IMR-90 (cell line): Measurements from ENCODE around the gene STARD7. TPM values are rescaled to one million over a fixed set of nuclear protein-coding genes. Genes with fewer than 3 reads are reported as not detected.
A peak's percentile ranks its signal among the peaks of the same experiment; 100 is the strongest.

Source experiments
- ATAC-seq: fragments of 200-7000 bp; cut with Tn5 transposase; 2 replicates; pipeline ENCODE4 v1.9.1; 2020; ENCODE audit warnings: low read depth, mild to moderate bottlenecking, moderate library complexity
- BruUV-seq: library from RNA; stranded (reverse); fragments of 400-500 nt; replicated peaks from 2 replicates; lab custom pipeline; 2021; lab: Mats Ljungman, UMichigan
- CTCF ChIA-PET: fragments of 300-600 bp; formaldehyde crosslinking; extraction: SDS; loops from one replicate; lab custom pipeline; 2021; ENCODE audit warnings: antibody characterized with exemption; lab: Yijun Ruan, JAX
- POLR2A ChIA-PET: fragments of 300-600 bp; sonication (Branson Sonifier 250); formaldehyde crosslinking; loops from one replicate; lab custom pipeline; 2022; ENCODE audit warnings: antibody characterized with exemption; ENCODE audit not compliant: unreplicated experiment; lab: Charles Lee
- DNase-seq: peaks from one replicate; pipeline ENCODE4 v3.0.0; 2013
- H2AFZ ChIP-seq: replicated peaks from 2 replicates; pipeline ENCODE3; 2013; ENCODE audit warnings: low read length, mild to moderate bottlenecking; ENCODE audit not compliant: poor library complexity
- H2AK5ac ChIP-seq: 2 replicates; pipeline ENCODE4 v1.6.1; 2013; ENCODE audit warnings: low read depth, low read length, inconsistent platforms
- H2AK9ac ChIP-seq: replicated peaks from 2 replicates; pipeline ENCODE3; 2013; ENCODE audit warnings: mild to moderate bottlenecking, low read depth, low read length, moderate library complexity; ENCODE audit not compliant: poor library complexity
- H2BK120ac ChIP-seq: 2 replicates; pipeline ENCODE4 v1.6.1; 2013; ENCODE audit warnings: low read depth, low read length, inconsistent platforms
- H2BK15ac ChIP-seq: 3 replicates; pipeline ENCODE4 v1.6.1; 2013; ENCODE audit warnings: low read depth, low read length, inconsistent platforms
- H2BK20ac ChIP-seq: 2 replicates; pipeline ENCODE4 v1.6.1; 2013; ENCODE audit warnings: low read depth, mild to moderate bottlenecking, inconsistent platforms, low read length, moderate library complexity
- H2BK5ac ChIP-seq: 2 replicates; pipeline ENCODE4 v1.6.1; 2013; ENCODE audit warnings: mild to moderate bottlenecking, low read depth, low read length, inconsistent platforms; ENCODE audit not compliant: poor library complexity, severe bottlenecking
- H3K14ac ChIP-seq: replicated peaks from 2 replicates; pipeline ENCODE4 v1.6.1; 2013; ENCODE audit warnings: low read depth, low read length, inconsistent platforms
- H3K18ac ChIP-seq: 2 replicates; pipeline ENCODE4 v1.6.1; 2013; ENCODE audit warnings: low read depth, low read length, control low read depth
- H3K23ac ChIP-seq: 2 replicates; pipeline ENCODE4 v1.6.1; 2013; ENCODE audit warnings: low read depth, low read length, inconsistent platforms
- H3K27ac ChIP-seq: 2 replicates; pipeline ENCODE4 v1.5.1; 2013; ENCODE audit warnings: mild to moderate bottlenecking, control low read depth, low read length; ENCODE audit not compliant: insufficient read depth
- H3K27me3 ChIP-seq: 2 replicates; pipeline ENCODE4 v1.6.1; 2013; ENCODE audit warnings: low read length; ENCODE audit not compliant: control insufficient read depth, insufficient read depth
- H3K36me3 ChIP-seq: 2 replicates; pipeline ENCODE4 v1.6.1; 2013; ENCODE audit warnings: low read length, mixed read lengths; ENCODE audit not compliant: control insufficient read depth, insufficient read depth
- H3K4ac ChIP-seq: 2 replicates; pipeline ENCODE4 v1.6.1; 2013; ENCODE audit warnings: low read depth, low read length, inconsistent platforms
- H3K4me1 ChIP-seq: 2 replicates; pipeline ENCODE4 v1.6.1; 2013; ENCODE audit warnings: low read length, mixed read lengths; ENCODE audit not compliant: control insufficient read depth, insufficient read depth
- H3K4me2 ChIP-seq: 2 replicates; pipeline ENCODE4 v1.6.1; 2013; ENCODE audit warnings: low read depth, mild to moderate bottlenecking, control low read depth, low read length, moderate library complexity
- H3K4me3 ChIP-seq: 2 replicates; pipeline ENCODE4 v1.5.1; 2013; ENCODE audit warnings: low read depth, mild to moderate bottlenecking, control low read depth, low read length, moderate library complexity; ENCODE audit not compliant: insufficient read depth
- H3K56ac ChIP-seq: 2 replicates; pipeline ENCODE4 v1.6.1; 2013; ENCODE audit warnings: low read length, inconsistent platforms; ENCODE audit not compliant: insufficient read depth; ENCODE audit errors: extremely low read depth
- H3K79me1 ChIP-seq, 2 experiments: 2 replicates each; pipeline ENCODE4 v1.6.1; 2013; ENCODE audit warnings: low read length in 2 of 2, inconsistent platforms in 1 of 2, low read depth in 1 of 2
- H3K9ac ChIP-seq: 2 replicates; pipeline ENCODE4 v1.6.1; 2013; ENCODE audit warnings: low read depth, low read length, control low read depth
- H3K9me1 ChIP-seq: 2 replicates; pipeline ENCODE4 v1.6.1; 2013; ENCODE audit warnings: low read length, inconsistent platforms; ENCODE audit not compliant: insufficient read depth
- H3K9me3 ChIP-seq: 2 replicates; pipeline ENCODE4 v1.6.1; 2013; ENCODE audit warnings: low read length; ENCODE audit not compliant: control insufficient read depth, insufficient read depth
- H4K20me1 ChIP-seq: 2 replicates; pipeline ENCODE4 v1.6.1; 2013; ENCODE audit warnings: low read length, inconsistent platforms; ENCODE audit not compliant: insufficient read depth
- H4K5ac ChIP-seq: 2 replicates; pipeline ENCODE4 v1.6.1; 2013; ENCODE audit warnings: mild to moderate bottlenecking, low read depth, low read length, control low read depth
- H4K8ac ChIP-seq, 2 experiments: 2 replicates each; pipeline ENCODE4 v1.6.1; 2013; ENCODE audit warnings: low read depth in 2 of 2, low read length in 2 of 2, control low read depth in 1 of 2, inconsistent platforms in 1 of 2
- H4K91ac ChIP-seq: 2 replicates; pipeline ENCODE4 v1.6.1; 2013; ENCODE audit warnings: low read depth, low read length, inconsistent platforms; ENCODE audit not compliant: insufficient read depth
- BHLHE40 ChIP-seq: fragments of 150-350 bp; IDR thresholded peaks from 2 replicates; pipeline ENCODE4 v1.6.1; 2016; ENCODE audit warnings: mild to moderate bottlenecking, low read depth, low read length
- CEBPB ChIP-seq: IDR thresholded peaks from 2 replicates; pipeline ENCODE4 v1.6.1; 2012; ENCODE audit warnings: low read depth, low read length, improper control_type of control experiment
- MXI1 ChIP-seq: IDR thresholded peaks from 2 replicates; pipeline ENCODE4 v1.6.1; 2012; ENCODE audit warnings: low read depth, mild to moderate bottlenecking, low read length, moderate library complexity, borderline replicate concordance
- NFE2L2 ChIP-seq: fragments of 150-350 bp; IDR thresholded peaks from 2 replicates; pipeline ENCODE4 v1.6.1; 2016; ENCODE audit warnings: low read depth, mild to moderate bottlenecking, low read length
- RAD21 ChIP-seq: IDR thresholded peaks from 2 replicates; pipeline ENCODE4 v1.6.1; 2012; ENCODE audit warnings: low read length, improper control_type of control experiment
- RFX5 ChIP-seq: IDR thresholded peaks from 2 replicates; pipeline ENCODE4 v1.8.0; 2012; ENCODE audit warnings: low read depth, mild to moderate bottlenecking, low read length, moderate library complexity
- SMC3 ChIP-seq: fragments of 150-350 bp; IDR thresholded peaks from 2 replicates; pipeline ENCODE4 v1.6.1; 2016; ENCODE audit warnings: low read depth, mild to moderate bottlenecking, antibody characterized with exemption, low read length, moderate library complexity
- USF2 ChIP-seq: fragments of 150-350 bp; IDR thresholded peaks from 2 replicates; pipeline ENCODE4 v1.6.1; 2017; ENCODE audit warnings: mild to moderate bottlenecking, antibody characterized with exemption, low read length, low read depth
- WGBS, 2 experiments: methylation state at CpG; one replicate each; pipeline versions ENCODE4 v1.1.5 to v1.1.7; 2013; ENCODE audit warnings: missing lambda C conversion rate in 2 of 2; ENCODE audit not compliant: insufficient read length in 1 of 2; ENCODE audit errors: extremely low coverage in 2 of 2; 5-methylcytosine and 5-hydroxymethylcytosine counted together
- dilution Hi-C: fragments of 300-500 bp; cut with HindIII; formaldehyde crosslinking; loops from one replicate; pipeline ENCODE4 v1.14.3; 2018; ENCODE audit warnings: low sequenced_read_pairs; ENCODE audit not compliant: unreplicated experiment
- in situ Hi-C: fragments of 300-500 bp; cut with MboI; formaldehyde crosslinking; loops from 3 replicates; pipeline ENCODE4 v1.14.3; 2019; ENCODE audit warnings: low sequenced_read_pairs, inconsistent platforms, mixed read lengths
- intact Hi-C: fragments of 100-400 bp; cut with micrococcal nuclease; formaldehyde crosslinking; loops from 2 replicates; pipeline ENCODE4 v1.10.0; 2022
- polyA plus RNA-seq, 3 experiments: library from polyadenylated mRNA; depleted of rRNA; stranded (reverse); fragments of >200 nt; gene quantifications; 2 replicates each; pipeline ENCODE4 v1.2.3, GENCODE V29; 2012; ENCODE audit warnings: low replicate concordance in 1 of 3
- total RNA-seq: library from RNA; depleted of rRNA; stranded (reverse); fragments of >200 nt; gene quantifications from 2 replicates; pipeline ENCODE4 v1.2.3, GENCODE V29; 2012

Gene STARD7
- total and polyA plus RNA-seq, 2 of the 4 experiments (the other 2 are of a cell fraction), result 61.7 to 138 TPM

GRCh38 chr2:96191937-96192670, 16.5 kb downstream of the STARD7 start (continued):
- TF ChIP-seq RAD21, result no peak
- no peak for TF ChIP-seq NFE2L2

GRCh38 chr2:96188821-96189526, 19.7 kb downstream of the STARD7 start:
- no peaks in the 10 kb centered on the region for H3K9me3 ChIP-seq
- H2AK9ac ChIP-seq, result no peak overlapping the region
- no peak overlapping the region for H3K18ac ChIP-seq
- no peak overlapping the region for H3K4ac ChIP-seq
- H3K27ac ChIP-seq, result no peak overlapping the region
- dilution Hi-C loops, result no loop called here
- no peak overlapping the region for H2BK120ac ChIP-seq
- H3K4me2 ChIP-seq, result no peak overlapping the region
- no peak overlapping the region for H4K5ac ChIP-seq
- ATAC-seq, result no peak
- H3K79me1 ChIP-seq, result peaks cover 38 to 39% of the 10 kb centered on the region in 2 experiments
- no peak overlapping the region for H2BK20ac ChIP-seq
- CTCF ChIA-PET, result interaction anchor here (0.7 kb wide), 1 partner anchor 64 kb away, joined by 6 read pairs; no protein-coding TSS in a partner anchor
- no peak overlapping the region for H2BK15ac ChIP-seq
- intact Hi-C loops, result no loop called here
- H2BK5ac ChIP-seq, result no peak overlapping the region
- H3K9me1 ChIP-seq, result peaks cover 9% of the 10 kb centered on the region
- BruUV-seq, result no TSS peak
- H3K9ac ChIP-seq, result no peak overlapping the region
- H3K4me3 ChIP-seq, result no peak overlapping the region
- H3K36me3 ChIP-seq, result peaks cover 51% of the 10 kb centered on the region
- H3K4me1 ChIP-seq, result peaks cover 4% of the 10 kb centered on the region; the same call in 1 of the 2 replicates
- H3K23ac ChIP-seq, result no peak overlapping the region
- TF ChIP-seq BHLHE40, result no peak
- peak; percentile 71 for TF ChIP-seq CEBPB
- TF ChIP-seq USF2, result no peak
- no peak for TF ChIP-seq RFX5
- no peak for TF ChIP-seq NFE2L2
- no peak for TF ChIP-seq SMC3
- no peak for TF ChIP-seq MXI1
- H2AK5ac ChIP-seq, result no peak overlapping the region
- no peak for DNase-seq
- no peak overlapping the region for H2AFZ ChIP-seq
- peaks cover 5% of the 10 kb centered on the region; the same call in 1 of the 2 replicates for H4K20me1 ChIP-seq
- POLR2A ChIA-PET, result no interaction called here
- H4K91ac ChIP-seq, result no peak overlapping the region
- H4K8ac ChIP-seq, result no peak overlapping the region
- H3K14ac ChIP-seq, result no peak overlapping the region
- 93% methylated on average over 3 of the region's 12 CpGs; no CpG with 5 or more reads in 1 of the 2 experiments for WGBS, 2 experiments
- in situ Hi-C loops, result no loop called here
- H3K27me3 ChIP-seq, result no peaks in the 10 kb centered on the region
- H3K56ac ChIP-seq, result no peak overlapping the region
